ENCODE measurements around the gene IL15RA.

DNA sequence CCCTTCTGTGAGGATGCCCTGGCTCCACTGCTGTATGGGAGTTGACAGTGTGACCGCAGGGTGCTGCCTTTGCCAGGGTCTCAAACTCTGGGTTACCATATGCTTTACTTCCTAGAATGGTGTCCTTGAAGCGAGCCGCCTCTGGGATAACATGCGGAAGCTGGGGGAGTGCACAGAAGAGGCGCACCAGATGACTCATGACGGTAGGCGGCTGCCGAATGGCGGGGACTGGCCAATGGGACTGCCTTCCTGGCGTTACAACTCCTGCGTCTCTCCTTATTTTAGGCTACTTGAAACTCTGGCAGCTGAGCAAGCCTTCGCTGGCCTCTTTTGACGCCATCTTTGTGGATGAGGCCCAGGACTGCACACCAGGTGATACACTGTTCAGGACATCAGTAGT is 60.0 kb downstream of the IL15RA start:
- TF ChIP-seq CTCF (conservative IDR thresholded peaks at IDR 0.05; ENCODE audit: low read depth, low read length) (no peak), EZH2phosphoT487 (IDR thresholded peaks at IDR 0.05; ENCODE audit: borderline replicate concordance, low read length) (no peak), EZH2 (IDR thresholded peaks at IDR 0.05; ENCODE audit: low read length, unreplicated experiment) (no peak)

All from PC-3 (cell line).